C4-2B (cell line): ENCODE measurements around the gene PIGK.

Experiments
- H3K27ac ChIP-seq: fragments of 450-650 bp; 2 replicates; pipeline ENCODE4 v1.5.1; 2017
- ZFX ChIP-seq: fragments of 450-650 bp; IDR thresholded peaks from 2 replicates; pipeline ENCODE4 v1.6.1; 2017
- TF ChIP-seq, protein P1 (sequence below): fragments of 450-650 bp; conservative IDR thresholded peaks from 2 replicates; pipeline ENCODE4 v1.5.1; 2017; ENCODE audit warnings: mild to moderate bottlenecking

PIGK gene

DNA sequence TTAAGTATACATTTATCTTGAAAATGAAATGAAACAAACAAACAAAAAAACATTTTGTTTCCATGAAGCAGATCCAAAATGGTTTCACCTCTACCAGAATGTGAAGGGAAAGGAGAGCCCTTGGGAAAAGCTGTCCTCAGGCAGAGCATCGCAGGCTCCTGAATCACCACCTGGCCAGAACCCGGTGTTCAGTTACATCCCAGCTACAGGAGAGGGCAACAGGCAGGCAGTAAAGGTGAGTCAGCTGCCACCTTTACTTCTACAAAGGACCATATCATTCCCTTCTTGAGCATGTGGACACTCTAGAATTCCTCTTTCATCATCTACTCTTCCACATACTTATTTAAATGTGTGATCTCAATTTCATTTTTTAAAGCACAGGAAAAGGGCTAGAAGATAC lies 151.2 kb downstream of the PIGK start:
- no peak for TF ChIP-seq ZFX
- TF ChIP-seq, protein P1, sequence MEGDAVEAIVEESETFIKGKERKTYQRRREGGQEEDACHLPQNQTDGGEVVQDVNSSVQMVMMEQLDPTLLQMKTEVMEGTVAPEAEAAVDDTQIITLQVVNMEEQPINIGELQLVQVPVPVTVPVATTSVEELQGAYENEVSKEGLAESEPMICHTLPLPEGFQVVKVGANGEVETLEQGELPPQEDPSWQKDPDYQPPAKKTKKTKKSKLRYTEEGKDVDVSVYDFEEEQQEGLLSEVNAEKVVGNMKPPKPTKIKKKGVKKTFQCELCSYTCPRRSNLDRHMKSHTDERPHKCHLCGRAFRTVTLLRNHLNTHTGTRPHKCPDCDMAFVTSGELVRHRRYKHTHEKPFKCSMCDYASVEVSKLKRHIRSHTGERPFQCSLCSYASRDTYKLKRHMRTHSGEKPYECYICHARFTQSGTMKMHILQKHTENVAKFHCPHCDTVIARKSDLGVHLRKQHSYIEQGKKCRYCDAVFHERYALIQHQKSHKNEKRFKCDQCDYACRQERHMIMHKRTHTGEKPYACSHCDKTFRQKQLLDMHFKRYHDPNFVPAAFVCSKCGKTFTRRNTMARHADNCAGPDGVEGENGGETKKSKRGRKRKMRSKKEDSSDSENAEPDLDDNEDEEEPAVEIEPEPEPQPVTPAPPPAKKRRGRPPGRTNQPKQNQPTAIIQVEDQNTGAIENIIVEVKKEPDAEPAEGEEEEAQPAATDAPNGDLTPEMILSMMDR: no peak
- H3K27ac ChIP-seq: no peak overlapping the region

DNA sequence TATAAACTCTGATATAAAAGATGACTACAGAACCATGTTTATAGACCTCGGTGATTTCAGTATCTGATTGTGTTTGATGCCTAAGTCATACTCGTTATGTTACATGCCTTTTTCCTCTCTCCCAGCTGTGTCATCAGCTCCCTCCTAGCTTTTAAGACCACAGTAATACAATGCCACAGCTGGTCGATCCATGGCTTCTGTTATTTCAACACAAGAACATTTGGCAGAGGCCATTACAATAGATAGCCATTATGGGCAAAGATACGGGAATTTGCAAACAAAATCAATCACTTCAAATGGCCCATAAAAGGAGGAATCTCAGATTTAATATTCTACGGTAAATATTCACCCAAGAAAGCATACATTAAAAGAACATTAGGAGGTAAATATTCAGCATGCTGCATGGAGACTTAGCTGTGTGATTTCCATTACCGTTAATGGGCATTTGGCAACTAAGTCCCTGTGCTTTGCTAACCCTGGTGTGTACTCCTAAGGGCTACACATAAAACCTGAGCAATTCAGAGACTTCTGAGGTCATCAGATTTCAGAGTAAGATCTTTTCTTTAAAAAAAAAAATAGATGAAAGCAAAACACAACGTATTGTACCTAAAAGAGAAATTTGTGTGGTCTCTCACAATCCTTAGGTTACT lies 153.4 kb downstream of the PIGK start:
- TF ChIP-seq, protein P1: no peak
- no peak for TF ChIP-seq ZFX
- H3K27ac ChIP-seq: no peak overlapping the region

- TF ChIP-seq, protein P1: no peak
- no peak for TF ChIP-seq ZFX
- no peak overlapping the region for H3K27ac ChIP-seq
These were observed 155.0 kb downstream of the PIGK start for GRCh38 chr1:77064246-77064645.

DNA sequence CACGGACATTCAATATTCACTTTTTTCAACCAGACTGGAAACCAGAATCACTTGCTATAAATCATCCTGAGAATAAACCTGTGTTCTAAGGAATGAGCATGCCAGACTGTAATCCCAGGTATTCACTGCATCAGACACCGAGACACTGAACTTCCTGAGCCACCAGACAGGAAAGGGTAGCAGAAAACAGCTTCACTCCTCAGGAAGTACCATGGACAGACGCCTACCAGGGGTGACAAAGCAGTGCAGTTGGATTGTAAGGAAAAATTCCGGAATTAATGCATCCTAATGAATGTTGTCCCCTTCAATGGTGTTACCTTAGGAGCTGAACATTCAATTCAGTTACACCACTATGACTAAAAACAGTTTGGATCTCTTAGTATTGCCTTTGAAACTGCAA lies 156.1 kb downstream of the PIGK start:
- TF ChIP-seq ZFX: no peak
- TF ChIP-seq, protein P1: no peak
- H3K27ac ChIP-seq: no peak overlapping the region

DNA sequence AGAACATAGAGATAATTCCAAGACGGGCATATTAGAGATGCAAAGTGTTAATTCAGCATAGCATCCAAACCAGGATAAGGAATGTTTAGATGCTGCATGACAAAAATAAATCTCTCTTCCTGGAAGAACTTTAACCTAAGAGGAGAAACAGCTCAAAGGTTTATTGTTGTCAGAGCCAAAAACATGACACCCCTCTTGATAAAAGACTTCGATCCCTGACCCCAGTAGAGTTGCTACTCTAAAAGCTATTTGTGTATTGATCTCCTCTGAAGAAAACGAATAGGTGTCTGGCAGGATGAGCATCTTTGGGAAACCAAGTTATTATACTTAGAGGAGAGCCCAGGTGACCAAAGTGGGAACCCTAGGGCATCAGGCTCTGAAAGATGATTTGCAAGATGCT lies 158.1 kb downstream of the PIGK start:
- H3K27ac ChIP-seq: no peak overlapping the region
- no peak for TF ChIP-seq ZFX
- TF ChIP-seq, protein P1: no peak

DNA sequence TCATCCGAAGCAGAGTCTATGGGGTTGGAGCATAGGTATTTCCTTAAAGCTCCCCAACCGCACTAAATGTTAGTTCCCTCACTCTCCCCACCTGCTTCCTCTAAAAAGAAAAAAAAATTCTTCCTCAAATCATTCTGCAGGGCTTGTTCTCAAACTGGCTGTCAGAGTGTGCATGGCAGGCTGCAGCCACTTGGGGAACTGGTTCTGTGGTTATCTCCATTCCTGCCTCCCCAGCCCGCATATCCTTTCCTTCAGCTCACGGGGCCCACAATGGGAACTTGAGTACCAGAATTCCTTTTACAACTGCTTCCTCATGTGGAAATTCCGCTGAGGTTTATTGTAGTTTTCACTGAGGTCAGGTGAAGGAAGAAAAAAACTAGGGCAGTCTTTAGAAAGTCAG lies 159.2 kb downstream of the PIGK start:
- no peak overlapping the region for H3K27ac ChIP-seq
- TF ChIP-seq, protein P1: no peak; the same call in 1 of the 2 replicates
- no peak for TF ChIP-seq ZFX

- no peak for TF ChIP-seq ZFX
- TF ChIP-seq, protein P1: no peak
- H3K27ac ChIP-seq: no peak overlapping the region
These were observed 161.1 kb downstream of the PIGK start for GRCh38 chr1:77057994-77058585.
